BE2C (cell line): ENCODE results near the gene NHLH2.

Experiments
- DNase-seq: peaks from one replicate; pipeline ENCODE4 v3.0.0-alpha.2; 2020
- H3K27me3 ChIP-seq: fragments of 250-450 bp; sonication (Bioruptor Pico); 2 replicates; pipeline ENCODE4 v1.5.1; 2020; ENCODE audit warnings: mild to moderate bottlenecking
- H3K36me3 ChIP-seq: fragments of 250-450 bp; sonication (Bioruptor Pico); 2 replicates; pipeline ENCODE4 v1.5.1; 2020; ENCODE audit warnings: mild to moderate bottlenecking
- H3K4me1 ChIP-seq: fragments of 250-450 bp; sonication (Bioruptor Pico); 2 replicates; pipeline ENCODE4 v1.5.1; 2020
- H3K4me3 ChIP-seq: 2 replicates; pipeline ENCODE4 v1.5.1; 2011; ENCODE audit warnings: low read depth, low read length
- H3K9me3 ChIP-seq: fragments of 250-450 bp; sonication (Bioruptor Pico); 2 replicates; pipeline ENCODE4 v1.5.1; 2020
- TF ChIP-seq, protein P1 (sequence below): IDR thresholded peaks from 2 replicates; pipeline ENCODE4 v1.5.1; 2012; ENCODE audit warnings: mild to moderate bottlenecking, low read depth, low read length

NHLH2 gene

GRCh38 chr1:115842948-115843347 lies 2.0 kb upstream of the NHLH2 start:
- peaks cover 60% of the 10 kb centered on the region for H3K27me3 ChIP-seq

GRCh38 chr1:115839679-115840237 lies 1.2 kb downstream of the NHLH2 start:
- DNase-seq: no peak
- Histone ChIP-seq H3K9me3 (no peaks in the 10 kb centered on the region; the same call in 1 of the 2 replicates), H3K4me3 (no peak overlapping the region), H3K4me1 (no peaks in the 10 kb centered on the region), H3K36me3 (no peaks in the 10 kb centered on the region), H3K27me3 (peaks cover 58% of the 10 kb centered on the region)
- TF ChIP-seq, protein P1, sequence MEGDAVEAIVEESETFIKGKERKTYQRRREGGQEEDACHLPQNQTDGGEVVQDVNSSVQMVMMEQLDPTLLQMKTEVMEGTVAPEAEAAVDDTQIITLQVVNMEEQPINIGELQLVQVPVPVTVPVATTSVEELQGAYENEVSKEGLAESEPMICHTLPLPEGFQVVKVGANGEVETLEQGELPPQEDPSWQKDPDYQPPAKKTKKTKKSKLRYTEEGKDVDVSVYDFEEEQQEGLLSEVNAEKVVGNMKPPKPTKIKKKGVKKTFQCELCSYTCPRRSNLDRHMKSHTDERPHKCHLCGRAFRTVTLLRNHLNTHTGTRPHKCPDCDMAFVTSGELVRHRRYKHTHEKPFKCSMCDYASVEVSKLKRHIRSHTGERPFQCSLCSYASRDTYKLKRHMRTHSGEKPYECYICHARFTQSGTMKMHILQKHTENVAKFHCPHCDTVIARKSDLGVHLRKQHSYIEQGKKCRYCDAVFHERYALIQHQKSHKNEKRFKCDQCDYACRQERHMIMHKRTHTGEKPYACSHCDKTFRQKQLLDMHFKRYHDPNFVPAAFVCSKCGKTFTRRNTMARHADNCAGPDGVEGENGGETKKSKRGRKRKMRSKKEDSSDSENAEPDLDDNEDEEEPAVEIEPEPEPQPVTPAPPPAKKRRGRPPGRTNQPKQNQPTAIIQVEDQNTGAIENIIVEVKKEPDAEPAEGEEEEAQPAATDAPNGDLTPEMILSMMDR: no peak

More at GRCh38 chr1:115842948-115843347, 2.0 kb upstream of the NHLH2 start:
- no peak overlapping the region for H3K4me3 ChIP-seq
- DNase-seq: no peak
- no peaks in the 10 kb centered on the region for H3K4me1 ChIP-seq
- H3K36me3 ChIP-seq: no peaks in the 10 kb centered on the region
- TF ChIP-seq, protein P1: no peak
- no peaks in the 10 kb centered on the region; the same call in 1 of the 2 replicates for H3K9me3 ChIP-seq

GRCh38 chr1:115839029-115839678 lies 1.8 kb downstream of the NHLH2 start:
- H3K9me3 ChIP-seq: no peaks in the 10 kb centered on the region; the same call in 1 of the 2 replicates
- no peaks in the 10 kb centered on the region for H3K4me1 ChIP-seq
- H3K27me3 ChIP-seq: peaks cover 56% of the 10 kb centered on the region
- no peaks in the 10 kb centered on the region for H3K36me3 ChIP-seq
- TF ChIP-seq, protein P1: no peak
- no peak overlapping the region for H3K4me3 ChIP-seq
- no peak for DNase-seq

GRCh38 chr1:115838431-115839028 lies 2.4 kb downstream of the NHLH2 start:
- TF ChIP-seq, protein P1: no peak
- DNase-seq: no peak
- H3K27me3 ChIP-seq: peaks cover 52% of the 10 kb centered on the region
- no peak overlapping the region for H3K4me3 ChIP-seq
- H3K9me3 ChIP-seq: no peaks in the 10 kb centered on the region; the same call in 1 of the 2 replicates
- H3K36me3 ChIP-seq: no peaks in the 10 kb centered on the region
- H3K4me1 ChIP-seq: no peaks in the 10 kb centered on the region

DNA sequence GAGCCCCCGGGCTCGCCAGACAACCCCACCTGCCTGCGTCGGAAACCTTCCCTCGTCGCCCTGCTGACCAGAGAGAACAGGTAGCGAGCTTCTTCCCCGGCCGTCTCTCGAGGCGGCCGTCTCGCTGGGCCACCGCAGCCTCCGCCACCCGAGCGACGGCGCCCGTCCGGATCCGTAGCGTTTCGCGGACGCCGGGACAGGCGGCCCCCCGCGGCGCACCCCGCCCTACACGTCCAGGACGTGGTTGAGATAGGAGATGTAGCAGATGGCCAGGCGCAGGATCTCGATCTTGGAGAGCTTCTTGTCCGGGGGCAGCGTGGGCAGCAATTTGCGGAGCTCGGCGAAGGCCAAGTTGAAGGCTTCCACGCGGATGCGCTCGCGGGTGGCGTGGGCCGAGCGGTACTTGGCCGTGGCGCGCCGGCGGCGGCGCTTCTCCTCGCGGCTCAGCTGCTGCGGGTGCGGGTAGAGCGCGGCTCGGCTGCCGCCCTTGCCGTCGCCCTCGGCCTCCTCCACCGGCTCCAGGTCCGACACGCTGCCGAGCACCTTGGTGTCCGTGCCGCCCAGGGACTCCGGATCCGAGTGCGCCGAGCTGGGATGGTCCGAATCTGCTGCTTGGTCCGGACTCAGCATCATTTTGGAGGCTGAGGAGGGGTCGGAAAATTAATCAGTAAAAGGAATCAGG lies 3.0 kb downstream of the NHLH2 start:
- no peaks in the 10 kb centered on the region for H3K4me1 ChIP-seq
- DNase-seq: no peak
- H3K9me3 ChIP-seq: no peaks in the 10 kb centered on the region; the same call in 1 of the 2 replicates
- H3K4me3 ChIP-seq: no peak overlapping the region
- TF ChIP-seq, protein P1: no peak
- no peaks in the 10 kb centered on the region for H3K36me3 ChIP-seq
- peaks cover 52% of the 10 kb centered on the region for H3K27me3 ChIP-seq
